ENCODE data around the gene STXBP1. TPM values are rescaled to one million over a fixed set of nuclear protein-coding genes. Genes with fewer than 3 reads are reported as not detected.

STXBP1 gene
- total and polyA plus RNA-seq, 2 of the 8 experiments (the other 6 are each of a cell fraction or from before 2014, with no cell fraction given) = 11.5 to 60.9 TPM

GRCh38 chr9:127586537-127586936, 25.5 kb upstream of the STXBP1 start (continued):
- TF ChIP-seq CTCF (IDR thresholded peaks at IDR 0.05; ENCODE audit: control extremely low read depth in 1 of 3, insufficient read depth in 1 of 3, low read depth in 1 of 3, low read length in 3 of 3) (peak; percentile 88 to 95 (median 94)), RXRA (IDR thresholded peaks at IDR 0.05; ENCODE audit: insufficient read depth, low read depth, low read length) (0 out of 2 replicates have a peak, but pooled peaks have one; percentile 40), JUND (IDR thresholded peaks at IDR 0.05; ENCODE audit: low read length) (no peak)
